Panc1 (cell line): ENCODE measurements around the gene CCR7.

Experiments
- CTCF ChIP-seq: fragments of 450-650 bp; IDR thresholded peaks from 2 replicates; pipeline ENCODE4 v1.5.1; 2017; ENCODE audit warnings: mild to moderate bottlenecking
- POLR2AphosphoS5 ChIP-seq: IDR thresholded peaks from 2 replicates; pipeline ENCODE4 v1.6.1; 2012; ENCODE audit warnings: mild to moderate bottlenecking, low read depth, low read length, moderate library complexity
- REST ChIP-seq, 2 experiments: IDR thresholded peaks; 2 replicates each; pipeline ENCODE4 v1.6.1; 2011 to 2012; ENCODE audit warnings: low read depth in 2 of 2, control low read depth in 1 of 2, low read length in 1 of 2, mild to moderate bottlenecking in 1 of 2, moderate library complexity in 1 of 2; ENCODE audit not compliant: insufficient read depth in 1 of 2
- SIN3A ChIP-seq: IDR thresholded peaks from 2 replicates; pipeline ENCODE4 v1.6.1; 2012; ENCODE audit warnings: low read depth, mild to moderate bottlenecking, low read length, moderate library complexity, borderline replicate concordance; ENCODE audit not compliant: insufficient read depth
- TCF7L2 ChIP-seq: IDR thresholded peaks from 2 replicates; pipeline ENCODE4 v1.6.1; 2011; ENCODE audit warnings: mild to moderate bottlenecking, low read depth, low read length, inconsistent platforms

- TF ChIP-seq POLR2AphosphoS5 = no peak
- no peak for TF ChIP-seq CTCF
- no peak for TF ChIP-seq REST (IDR thresholded peaks at IDR 0.05; ENCODE audit: insufficient read depth in 1 of 2, low read depth in 2 of 2, low read length in 1 of 2)
- TF ChIP-seq TCF7L2 = no peak
- no peak for TF ChIP-seq SIN3A
Observed at GRCh38 chr17:40510328-40510648, 55.0 kb downstream of the CCR7 start.
